ENCODE data around the gene MLN. TPM values are rescaled to one million over a fixed set of nuclear protein-coding genes. Genes with fewer than 3 reads are reported as not detected.

MLN gene
- total and polyA plus RNA-seq, 10 donors = not detected

GRCh38 chr6:33843131-33844121 lies 39.6 kb upstream of the MLN start:
- 73 to 78% (median 77%) methylated on average over 19 to 24 of the region's 24 CpGs for WGBS, 5 donors
- no peak for DNase-seq
- intact Hi-C loops (cut with DNase I; ENCODE audit: low total_unique reads) = no loop called here
- TF ChIP-seq CTCF (IDR thresholded peaks at IDR 0.05 in 8 of 11, conservative IDR thresholded peaks at IDR 0.05 in 3 of 11) (no peak), POLR2A (IDR thresholded peaks at IDR 0.05) (no peak), POLR2AphosphoS5 (IDR thresholded peaks at IDR 0.05) (no peak)
- H3K27me3 ChIP-seq (replicated peaks in 1 of 7) = peaks cover 0 to 5% (median 0%) of the 10 kb centered on the region in 7 donors
- no peaks in the 10 kb centered on the region for H3K9me3 ChIP-seq
- H3K4me3 ChIP-seq = no peak overlapping the region
- peaks cover 16 to 32% (median 26%) of the 10 kb centered on the region in 6 donors for H3K4me1 ChIP-seq
- no peaks in the 10 kb centered on the region for H3K36me3 ChIP-seq
- no peak overlapping the region for H3K27ac ChIP-seq

GRCh38 chr6:33841868-33842267 lies 38.1 kb upstream of the MLN start:
- Histone ChIP-seq H3K27me3 (replicated peaks in 1 of 7) (peaks cover 0 to 5% (median 0%) of the 10 kb centered on the region in 7 donors), H3K27ac (no peak overlapping the region), H3K9me3 (peaks cover 0 to 5% (median 0%) of the 10 kb centered on the region in 8 donors), H3K4me3 (no peak overlapping the region), H3K4me1 (peaks cover 16 to 41% (median 30%) of the 10 kb centered on the region in 6 donors), H3K36me3 (no peaks in the 10 kb centered on the region)
- WGBS, 5 donors = 86 to 96% (median 95%) methylated on average over 4 of the region's 4 CpGs
- intact Hi-C loops (cut with DNase I; ENCODE audit: low total_unique reads) = no loop called here
- no peak for TF ChIP-seq POLR2AphosphoS5 (IDR thresholded peaks at IDR 0.05)
- no peak for TF ChIP-seq POLR2A (IDR thresholded peaks at IDR 0.05)
- TF ChIP-seq CTCF (IDR thresholded peaks at IDR 0.05 in 8 of 11, conservative IDR thresholded peaks at IDR 0.05 in 3 of 11) = no peak
- DNase-seq = no peak

- H3K4me1 ChIP-seq = peaks cover 16 to 41% (median 30%) of the 10 kb centered on the region in 6 donors
- no peaks in the 10 kb centered on the region for H3K36me3 ChIP-seq
- H3K4me3 ChIP-seq = no peak overlapping the region
- no peak for TF ChIP-seq POLR2AphosphoS5 (IDR thresholded peaks at IDR 0.05)
- TF ChIP-seq POLR2A (IDR thresholded peaks at IDR 0.05) = no peak
- TF ChIP-seq CTCF (IDR thresholded peaks at IDR 0.05 in 8 of 11, conservative IDR thresholded peaks at IDR 0.05 in 3 of 11) = no peak
- intact Hi-C loops (cut with DNase I; ENCODE audit: low total_unique reads) = no loop called here
- WGBS, 5 donors = 85 to 100% (median 94%) methylated on average over 3 of the region's 3 CpGs
- no peak for DNase-seq
- H3K9me3 ChIP-seq = peaks cover 0 to 5% (median 0%) of the 10 kb centered on the region in 8 donors
- H3K27ac ChIP-seq = peak overlapping the region in 3 of 8 donors; percentile 65 to 78 (median 77)
- H3K27me3 ChIP-seq (replicated peaks in 1 of 7) = peaks cover 0 to 5% (median 0%) of the 10 kb centered on the region in 7 donors
Measured at GRCh38 chr6:33841070-33841469, 37.3 kb upstream of the MLN start.
